Activated CD8-positive, alpha-beta memory T cell treated with anti-CD3 and anti-CD28 coated beads for 4 hours (primary cell): ENCODE data around the gene MMRN1.

Source experiments
- DNase-seq, 2 donors: peaks; one replicate each; pipeline ENCODE4 v3.0.0-alpha.2; 2020; ENCODE audit warnings: low read depth in 2 of 2

Gene MMRN1

GRCh38 chr4:89997171-89997704 is 102.6 kb downstream of the MMRN1 start:
- DNase-seq = no peak

DNA sequence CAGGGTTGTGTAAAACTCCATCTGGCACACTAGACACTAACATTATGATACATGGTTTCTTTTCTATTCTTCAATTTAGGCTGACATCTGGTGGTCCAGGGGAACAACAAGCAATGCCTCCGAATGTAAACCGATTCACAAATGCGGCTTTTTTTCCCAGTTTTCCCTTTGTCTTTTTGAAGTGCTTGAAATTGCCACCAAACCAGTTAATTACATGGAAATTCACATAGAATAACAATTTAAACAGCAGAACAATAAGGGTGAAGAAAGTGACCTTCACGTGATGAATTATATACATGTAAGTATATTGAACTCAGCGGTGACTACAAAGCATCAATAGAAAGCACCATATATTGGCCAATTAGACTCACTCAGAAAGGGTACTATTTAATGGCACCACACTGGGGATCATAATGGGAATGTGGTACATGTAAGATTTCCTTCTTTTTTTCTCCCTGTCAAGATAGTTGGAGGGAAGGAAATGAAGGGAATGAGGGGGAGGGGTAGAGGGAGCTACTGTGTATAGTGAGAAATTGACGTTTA is 103.9 kb downstream of the MMRN1 start:
- DNase-seq = no peak

DNA sequence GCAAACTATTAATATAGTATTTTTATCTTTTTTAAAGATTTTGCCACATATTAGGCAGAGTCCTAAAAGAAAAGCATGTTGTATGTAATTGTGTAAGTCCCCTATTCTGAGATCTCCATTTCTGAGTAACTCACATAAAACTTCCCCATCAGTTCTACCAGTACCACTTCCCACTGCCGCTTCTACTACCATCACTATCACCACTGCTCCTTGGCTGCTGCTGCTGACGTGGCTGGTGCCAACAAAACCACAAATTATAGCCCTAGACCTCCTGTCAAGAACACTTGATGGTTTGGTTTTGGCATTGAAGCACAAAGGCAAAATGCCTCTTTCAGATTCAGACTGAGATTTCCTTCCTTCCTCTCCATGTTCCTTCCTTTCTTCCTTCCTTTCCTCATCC is 106.4 kb downstream of the MMRN1 start:
- DNase-seq = no peak

DNA sequence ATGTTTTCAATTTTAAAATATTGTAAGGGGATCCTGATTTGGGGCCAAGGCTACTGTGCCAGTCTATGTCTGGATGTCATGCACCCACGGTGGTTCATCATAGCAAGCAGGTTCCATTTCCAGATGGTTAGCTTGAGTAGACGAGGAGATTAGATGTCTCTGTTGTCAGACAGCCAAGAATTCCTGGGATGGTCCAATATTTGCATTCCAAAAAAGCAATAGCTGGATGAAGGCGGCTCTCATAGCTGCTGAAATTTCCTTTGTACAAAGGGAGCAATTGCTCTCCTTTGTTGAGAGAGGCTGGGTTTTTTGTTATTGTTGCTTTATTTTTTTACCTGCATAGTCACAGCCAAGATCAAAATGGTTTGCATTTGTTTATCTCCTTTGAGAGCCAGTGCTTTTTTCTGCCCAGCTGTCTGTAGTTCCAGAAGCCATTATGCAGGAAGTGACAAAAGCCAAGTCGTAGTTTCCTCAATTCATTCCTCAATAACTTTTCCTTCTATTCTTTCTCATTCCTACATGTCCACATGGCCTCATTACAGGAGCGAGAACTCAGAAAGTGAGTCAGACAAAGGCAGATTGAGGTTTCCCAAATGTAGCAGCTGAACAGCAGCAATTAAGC is 107.9 kb downstream of the MMRN1 start:
- DNase-seq = no peak
